SK-N-SH treated with all-trans-retinoic acid at 6 μM for 48 hours (cell line): ENCODE measurements around the gene RER1.

Experiments used
- ATAC-seq: fragments of 200-7000 bp; cut with Tn5 transposase; 3 replicates; pipeline ENCODE4 v1.9.1; 2020; ENCODE audit warnings: mild to moderate bottlenecking, moderate library complexity
- ARNTL ChIP-seq: fragments of 450-650 bp; formaldehyde crosslinking; IDR thresholded peaks from 2 replicates; pipeline ENCODE4 v1.5.0; 2020; ENCODE audit warnings: low read depth, mild to moderate bottlenecking, moderate library complexity, borderline replicate concordance
- BACH2 ChIP-seq: fragments of 250-450 bp; sonication (Bioruptor Pico); IDR thresholded peaks from 2 replicates; pipeline ENCODE4 v1.9.0; 2021; ENCODE audit warnings: mild to moderate bottlenecking, borderline replicate concordance
- CSDC2 ChIP-seq: fragments of 250-450 bp; sonication (Bioruptor Pico); IDR thresholded peaks from 2 replicates; pipeline ENCODE4 v1.5.0; 2020; ENCODE audit warnings: mild to moderate bottlenecking, moderate library complexity
- ESRRG ChIP-seq: fragments of 250-450 bp; sonication (Bioruptor Pico); IDR thresholded peaks from 2 replicates; pipeline ENCODE4 v1.6.1; 2021; ENCODE audit warnings: mild to moderate bottlenecking
- GLIS3 ChIP-seq: fragments of 250-450 bp; sonication (Bioruptor Pico); IDR thresholded peaks from 2 replicates; pipeline ENCODE4 v1.5.0; 2020; ENCODE audit warnings: mild to moderate bottlenecking, moderate library complexity
- OSR1 ChIP-seq: fragments of 250-450 bp; sonication (Bioruptor Pico); IDR thresholded peaks from 2 replicates; pipeline ENCODE4 v1.8.0; 2022; ENCODE audit warnings: moderate library complexity, mild to moderate bottlenecking, inconsistent platforms
- PPARA ChIP-seq: fragments of 250-450 bp; sonication (Bioruptor Pico); IDR thresholded peaks from 2 replicates; pipeline ENCODE4 v1.5.0; 2020; ENCODE audit warnings: mild to moderate bottlenecking, borderline replicate concordance
- RARB ChIP-seq: fragments of 250-450 bp; sonication (Bioruptor Pico); IDR thresholded peaks from 2 replicates; pipeline ENCODE4 v1.8.0; 2021; ENCODE audit warnings: mild to moderate bottlenecking, moderate library complexity
- SNAI2 ChIP-seq: fragments of 250-450 bp; sonication (Bioruptor Pico); IDR thresholded peaks from 2 replicates; pipeline ENCODE4 v1.5.0; 2020; ENCODE audit warnings: mild to moderate bottlenecking, moderate library complexity
- TOX ChIP-seq: fragments of 250-450 bp; sonication (Bioruptor Pico); IDR thresholded peaks from 2 replicates; pipeline ENCODE4 v1.8.0; 2021; ENCODE audit warnings: mild to moderate bottlenecking, moderate library complexity, borderline replicate concordance
- ZFP3 ChIP-seq: fragments of 250-450 bp; sonication (Bioruptor Pico); IDR thresholded peaks from 2 replicates; pipeline ENCODE4 v1.5.0; 2020; ENCODE audit warnings: mild to moderate bottlenecking, moderate library complexity
- ZFP30 ChIP-seq: fragments of 450-650 bp; formaldehyde crosslinking; IDR thresholded peaks from 2 replicates; pipeline ENCODE4 v1.5.0; 2022; ENCODE audit warnings: mild to moderate bottlenecking, moderate library complexity
- ZNF565 ChIP-seq: fragments of 450-650 bp; formaldehyde crosslinking; conservative IDR thresholded peaks from 2 replicates; pipeline ENCODE4 v1.5.0; 2020; ENCODE audit warnings: low read depth, mild to moderate bottlenecking, moderate library complexity
- ZNF70 ChIP-seq: fragments of 450-650 bp; formaldehyde crosslinking; IDR thresholded peaks from 2 replicates; pipeline ENCODE4 v1.5.0; 2020; ENCODE audit warnings: mild to moderate bottlenecking, moderate library complexity
- TF ChIP-seq, protein P1 (sequence below): fragments of 250-450 bp; sonication (Bioruptor Pico); IDR thresholded peaks from 2 replicates; pipeline ENCODE4 v1.5.1; 2021; ENCODE audit warnings: mild to moderate bottlenecking, moderate library complexity
- TF ChIP-seq, protein P2 (sequence below): fragments of 250-450 bp; sonication (Bioruptor Pico); IDR thresholded peaks from 2 replicates; pipeline ENCODE4 v1.5.0; 2020; ENCODE audit warnings: mild to moderate bottlenecking, moderate library complexity
- TF ChIP-seq, protein P3 (sequence below): fragments of 250-450 bp; sonication (Bioruptor Pico); IDR thresholded peaks from 2 replicates; pipeline ENCODE4 v1.8.0; 2020; ENCODE audit warnings: mild to moderate bottlenecking, moderate library complexity, borderline replicate concordance
- TF ChIP-seq, protein P4 (sequence below): fragments of 250-450 bp; sonication (Bioruptor Pico); IDR thresholded peaks from 2 replicates; pipeline ENCODE4 v1.5.1; 2020; ENCODE audit warnings: low read depth, mild to moderate bottlenecking, moderate library complexity

RER1 gene, protein sequence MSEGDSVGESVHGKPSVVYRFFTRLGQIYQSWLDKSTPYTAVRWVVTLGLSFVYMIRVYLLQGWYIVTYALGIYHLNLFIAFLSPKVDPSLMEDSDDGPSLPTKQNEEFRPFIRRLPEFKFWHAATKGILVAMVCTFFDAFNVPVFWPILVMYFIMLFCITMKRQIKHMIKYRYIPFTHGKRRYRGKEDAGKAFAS

DNA sequence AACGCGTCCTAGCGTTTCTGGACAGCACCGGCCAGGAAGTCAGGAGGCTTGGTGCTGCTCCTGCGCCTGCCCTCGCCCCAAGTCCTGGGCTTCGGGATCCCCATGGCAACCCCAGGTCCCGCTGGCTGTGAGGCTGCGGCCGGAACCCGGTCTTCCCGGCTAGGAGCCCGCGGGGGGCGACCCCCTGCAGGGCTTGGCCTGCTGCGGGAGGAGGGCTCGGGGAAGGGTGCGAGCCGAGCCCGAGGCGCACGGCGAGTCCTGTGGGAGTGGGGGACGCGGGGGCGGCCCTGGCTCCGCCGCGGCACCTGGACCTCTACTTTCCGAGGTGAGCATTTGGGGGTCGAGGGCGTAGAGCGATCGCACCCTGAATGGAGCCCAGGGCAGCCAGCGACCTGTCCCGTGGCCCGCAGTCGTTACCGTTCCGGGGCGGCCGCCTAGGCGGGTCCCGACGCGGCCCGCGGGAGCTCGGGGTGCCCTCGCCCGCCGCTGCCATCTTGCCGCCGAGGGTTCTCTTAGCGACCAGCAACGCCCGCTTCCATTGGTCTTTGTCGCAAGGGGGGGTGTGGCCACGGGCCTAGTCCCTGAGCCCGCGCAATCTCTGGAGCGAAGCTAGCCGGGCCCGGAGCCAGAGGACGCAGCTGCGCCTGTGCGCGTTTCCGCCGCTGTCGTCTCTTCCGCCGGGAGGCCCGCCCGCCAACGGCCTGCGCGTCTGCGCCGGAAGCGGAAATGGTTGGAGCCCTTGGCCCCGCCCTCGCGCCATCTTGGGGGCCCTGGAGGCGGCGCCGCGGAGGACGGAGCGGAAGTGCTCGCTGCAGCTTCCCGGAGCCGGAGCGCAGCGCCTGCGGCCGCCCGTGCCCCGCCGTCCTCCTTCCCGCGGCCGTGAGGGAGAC, at the start of gene RER1, which contains the start of gene MORN1:
Gene RER1 (plus strand): TSS at position 801 of the 890 bp plus-strand sequence. CDS start 3,950 bp downstream, outside the sequence.
Gene MORN1 (minus strand): TSS at position 514 of the 890 bp plus-strand sequence. CDS start 21 bp downstream, at position 493.
- peak; percentile 96 for ATAC-seq

DNA sequence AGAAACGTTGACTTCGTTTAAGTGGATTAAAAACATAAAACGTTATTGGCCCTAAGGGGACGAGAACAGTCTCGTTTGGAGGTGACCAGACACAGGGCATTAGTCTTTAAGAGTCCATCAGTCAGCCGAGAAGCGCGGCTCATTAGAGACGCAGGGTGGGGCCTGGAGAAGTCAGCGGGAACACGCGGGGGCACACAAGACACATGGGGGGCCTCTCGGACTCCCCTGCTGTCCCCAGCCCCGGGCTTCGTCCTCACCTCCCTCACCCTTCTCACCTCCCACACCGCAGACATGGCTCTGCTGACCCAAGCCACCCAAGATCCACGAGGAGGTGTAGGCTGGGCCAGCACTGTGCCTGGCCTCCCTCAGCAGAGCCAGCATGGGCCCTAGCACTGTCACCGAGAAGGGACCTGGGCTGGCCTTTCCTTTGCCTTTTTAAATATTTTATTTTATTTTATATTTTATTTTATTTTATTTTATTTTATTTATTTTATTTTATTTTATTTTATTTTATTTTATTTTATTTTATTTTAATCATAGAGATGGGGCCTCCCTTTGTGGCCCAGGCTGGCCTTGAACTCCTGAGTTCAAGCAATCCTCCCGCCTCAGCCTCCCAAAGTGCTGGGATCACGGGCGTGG, 49.1 kb upstream of the RER1 start:
- TF ChIP-seq PPARA (CRISPR knock-in tag) (no peak), OSR1 (CRISPR knock-in tag) (no peak), ARNTL (no peak)
- no peak for ATAC-seq

More for the DNA sequence above, at the start of gene RER1, which contains the start of gene MORN1:
- no peak for TF ChIP-seq RARB
- TF ChIP-seq, protein P1, sequence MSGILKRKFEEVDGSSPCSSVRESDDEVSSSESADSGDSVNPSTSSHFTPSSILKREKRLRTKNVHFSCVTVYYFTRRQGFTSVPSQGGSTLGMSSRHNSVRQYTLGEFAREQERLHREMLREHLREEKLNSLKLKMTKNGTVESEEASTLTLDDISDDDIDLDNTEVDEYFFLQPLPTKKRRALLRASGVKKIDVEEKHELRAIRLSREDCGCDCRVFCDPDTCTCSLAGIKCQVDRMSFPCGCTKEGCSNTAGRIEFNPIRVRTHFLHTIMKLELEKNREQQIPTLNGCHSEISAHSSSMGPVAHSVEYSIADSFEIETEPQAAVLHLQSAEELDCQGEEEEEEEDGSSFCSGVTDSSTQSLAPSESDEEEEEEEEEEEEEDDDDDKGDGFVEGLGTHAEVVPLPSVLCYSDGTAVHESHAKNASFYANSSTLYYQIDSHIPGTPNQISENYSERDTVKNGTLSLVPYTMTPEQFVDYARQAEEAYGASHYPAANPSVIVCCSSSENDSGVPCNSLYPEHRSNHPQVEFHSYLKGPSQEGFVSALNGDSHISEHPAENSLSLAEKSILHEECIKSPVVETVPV (CRISPR knock-in tag) = no peak
- TF ChIP-seq ZFP3 (CRISPR knock-in tag) = no peak
- no peak for TF ChIP-seq ESRRG (CRISPR knock-in tag)
- TF ChIP-seq ZNF70 (CRISPR knock-in tag) = no peak
- no peak for TF ChIP-seq TOX (CRISPR knock-in tag)
- no peak for TF ChIP-seq GLIS3
- TF ChIP-seq, protein P2, sequence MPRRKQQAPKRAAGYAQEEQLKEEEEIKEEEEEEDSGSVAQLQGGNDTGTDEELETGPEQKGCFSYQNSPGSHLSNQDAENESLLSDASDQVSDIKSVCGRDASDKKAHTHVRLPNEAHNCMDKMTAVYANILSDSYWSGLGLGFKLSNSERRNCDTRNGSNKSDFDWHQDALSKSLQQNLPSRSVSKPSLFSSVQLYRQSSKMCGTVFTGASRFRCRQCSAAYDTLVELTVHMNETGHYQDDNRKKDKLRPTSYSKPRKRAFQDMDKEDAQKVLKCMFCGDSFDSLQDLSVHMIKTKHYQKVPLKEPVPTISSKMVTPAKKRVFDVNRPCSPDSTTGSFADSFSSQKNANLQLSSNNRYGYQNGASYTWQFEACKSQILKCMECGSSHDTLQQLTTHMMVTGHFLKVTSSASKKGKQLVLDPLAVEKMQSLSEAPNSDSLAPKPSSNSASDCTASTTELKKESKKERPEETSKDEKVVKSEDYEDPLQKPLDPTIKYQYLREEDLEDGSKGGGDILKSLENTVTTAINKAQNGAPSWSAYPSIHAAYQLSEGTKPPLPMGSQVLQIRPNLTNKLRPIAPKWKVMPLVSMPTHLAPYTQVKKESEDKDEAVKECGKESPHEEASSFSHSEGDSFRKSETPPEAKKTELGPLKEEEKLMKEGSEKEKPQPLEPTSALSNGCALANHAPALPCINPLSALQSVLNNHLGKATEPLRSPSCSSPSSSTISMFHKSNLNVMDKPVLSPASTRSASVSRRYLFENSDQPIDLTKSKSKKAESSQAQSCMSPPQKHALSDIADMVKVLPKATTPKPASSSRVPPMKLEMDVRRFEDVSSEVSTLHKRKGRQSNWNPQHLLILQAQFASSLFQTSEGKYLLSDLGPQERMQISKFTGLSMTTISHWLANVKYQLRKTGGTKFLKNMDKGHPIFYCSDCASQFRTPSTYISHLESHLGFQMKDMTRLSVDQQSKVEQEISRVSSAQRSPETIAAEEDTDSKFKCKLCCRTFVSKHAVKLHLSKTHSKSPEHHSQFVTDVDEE = no peak
- no peak for TF ChIP-seq BACH2 (CRISPR knock-in tag)
- TF ChIP-seq, protein P3, sequence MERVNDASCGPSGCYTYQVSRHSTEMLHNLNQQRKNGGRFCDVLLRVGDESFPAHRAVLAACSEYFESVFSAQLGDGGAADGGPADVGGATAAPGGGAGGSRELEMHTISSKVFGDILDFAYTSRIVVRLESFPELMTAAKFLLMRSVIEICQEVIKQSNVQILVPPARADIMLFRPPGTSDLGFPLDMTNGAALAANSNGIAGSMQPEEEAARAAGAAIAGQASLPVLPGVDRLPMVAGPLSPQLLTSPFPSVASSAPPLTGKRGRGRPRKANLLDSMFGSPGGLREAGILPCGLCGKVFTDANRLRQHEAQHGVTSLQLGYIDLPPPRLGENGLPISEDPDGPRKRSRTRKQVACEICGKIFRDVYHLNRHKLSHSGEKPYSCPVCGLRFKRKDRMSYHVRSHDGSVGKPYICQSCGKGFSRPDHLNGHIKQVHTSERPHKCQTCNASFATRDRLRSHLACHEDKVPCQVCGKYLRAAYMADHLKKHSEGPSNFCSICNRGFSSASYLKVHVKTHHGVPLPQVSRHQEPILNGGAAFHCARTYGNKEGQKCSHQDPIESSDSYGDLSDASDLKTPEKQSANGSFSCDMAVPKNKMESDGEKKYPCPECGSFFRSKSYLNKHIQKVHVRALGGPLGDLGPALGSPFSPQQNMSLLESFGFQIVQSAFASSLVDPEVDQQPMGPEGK (CRISPR knock-in tag) = no peak
- TF ChIP-seq, all 23 proteins: peak for 0

DNA sequence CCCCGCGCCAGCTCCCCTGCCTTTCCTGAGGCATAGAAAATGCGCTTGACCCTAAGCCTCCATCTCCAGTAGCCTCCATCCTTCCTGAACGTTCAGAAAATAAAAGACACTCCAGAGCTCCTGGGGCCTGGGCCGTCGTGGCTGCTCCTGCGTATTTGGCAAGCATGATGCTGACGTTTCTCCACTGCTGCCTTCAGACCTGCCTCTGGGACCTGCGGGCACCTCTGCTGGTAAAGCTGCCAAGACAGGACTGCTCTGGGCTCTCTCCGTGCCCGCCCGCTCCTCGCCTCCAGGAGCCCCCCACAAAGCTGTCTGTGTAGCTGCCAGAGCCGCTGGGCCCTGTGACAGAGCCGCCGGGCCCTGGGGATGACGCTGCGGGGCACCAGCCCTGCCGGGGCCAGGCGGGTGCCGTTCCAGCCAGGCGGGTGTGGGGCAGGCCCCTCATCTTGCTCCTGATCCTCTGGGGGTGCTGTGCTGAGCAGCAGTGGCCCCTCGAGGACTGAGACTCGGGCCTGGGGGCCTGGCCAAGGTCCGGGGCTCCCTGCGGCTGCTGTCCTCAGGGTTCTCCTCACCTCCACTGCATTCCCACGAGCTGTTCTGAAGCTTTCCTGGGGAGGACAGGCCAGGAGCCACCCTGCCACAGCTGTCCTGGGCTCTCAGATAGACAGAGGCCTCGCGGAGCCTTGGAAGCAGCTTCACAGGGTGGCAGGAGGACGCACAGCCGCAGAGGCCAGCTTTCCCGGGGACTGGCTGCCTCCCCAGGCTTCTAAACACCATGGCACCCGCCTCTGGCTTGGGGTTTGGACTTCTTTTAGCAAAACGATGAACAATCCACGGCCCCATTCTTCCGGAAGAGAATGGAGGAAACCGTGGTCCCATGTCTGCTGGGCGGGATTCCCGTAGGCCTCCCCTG, 48.4 kb upstream of the RER1 start:
- TF ChIP-seq, protein P4, sequence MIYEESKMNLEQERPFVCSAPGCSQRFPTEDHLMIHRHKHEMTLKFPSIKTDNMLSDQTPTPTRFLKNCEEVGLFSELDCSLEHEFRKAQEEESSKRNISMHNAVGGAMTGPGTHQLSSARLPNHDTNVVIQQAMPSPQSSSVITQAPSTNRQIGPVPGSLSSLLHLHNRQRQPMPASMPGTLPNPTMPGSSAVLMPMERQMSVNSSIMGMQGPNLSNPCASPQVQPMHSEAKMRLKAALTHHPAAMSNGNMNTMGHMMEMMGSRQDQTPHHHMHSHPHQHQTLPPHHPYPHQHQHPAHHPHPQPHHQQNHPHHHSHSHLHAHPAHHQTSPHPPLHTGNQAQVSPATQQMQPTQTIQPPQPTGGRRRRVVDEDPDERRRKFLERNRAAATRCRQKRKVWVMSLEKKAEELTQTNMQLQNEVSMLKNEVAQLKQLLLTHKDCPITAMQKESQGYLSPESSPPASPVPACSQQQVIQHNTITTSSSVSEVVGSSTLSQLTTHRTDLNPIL (CRISPR knock-in tag) = no peak
- TF ChIP-seq OSR1 (CRISPR knock-in tag) (no peak), ZNF70 (CRISPR knock-in tag) (no peak), ZFP3 (CRISPR knock-in tag) (no peak), TOX (CRISPR knock-in tag) (no peak), CSDC2 (no peak), ZFP30 (CRISPR knock-in tag) (no peak), ZNF565 (CRISPR knock-in tag) (no peak), ARNTL (no peak), PPARA (CRISPR knock-in tag) (no peak), SNAI2 (CRISPR knock-in tag) (no peak)
- TF ChIP-seq, protein P3 (CRISPR knock-in tag) = no peak
- TF ChIP-seq, protein P2 = no peak
- no peak for ATAC-seq
